Esophagus muscularis mucosa (tissue), 4 donors: ENCODE results near the gene SCAMP2.

Experiments used
- CTCF ChIP-seq, 3 experiments: fragments of 200-600 bp in 2 of 3; fragments of 450-650 bp in 1 of 3; sonication (generic) in 2 of 3; IDR thresholded peaks; one replicate each; pipeline ENCODE4 v1.5.1; 2017 to 2019; ENCODE audit warnings: antibody characterized with exemption in 3 of 3, mild to moderate bottlenecking in 2 of 3, moderate library complexity in 1 of 3
- EP300 ChIP-seq: sonication (generic); formaldehyde crosslinking; IDR thresholded peaks from one replicate; pipeline ENCODE4 v1.6.1; 2017; ENCODE audit warnings: antibody characterized with exemption
- POLR2A ChIP-seq: fragments of 450-650 bp; IDR thresholded peaks from one replicate; pipeline ENCODE4 v1.6.1; 2017; ENCODE audit warnings: antibody characterized with exemption, moderate library complexity, mild to moderate bottlenecking, low read depth

DNA sequence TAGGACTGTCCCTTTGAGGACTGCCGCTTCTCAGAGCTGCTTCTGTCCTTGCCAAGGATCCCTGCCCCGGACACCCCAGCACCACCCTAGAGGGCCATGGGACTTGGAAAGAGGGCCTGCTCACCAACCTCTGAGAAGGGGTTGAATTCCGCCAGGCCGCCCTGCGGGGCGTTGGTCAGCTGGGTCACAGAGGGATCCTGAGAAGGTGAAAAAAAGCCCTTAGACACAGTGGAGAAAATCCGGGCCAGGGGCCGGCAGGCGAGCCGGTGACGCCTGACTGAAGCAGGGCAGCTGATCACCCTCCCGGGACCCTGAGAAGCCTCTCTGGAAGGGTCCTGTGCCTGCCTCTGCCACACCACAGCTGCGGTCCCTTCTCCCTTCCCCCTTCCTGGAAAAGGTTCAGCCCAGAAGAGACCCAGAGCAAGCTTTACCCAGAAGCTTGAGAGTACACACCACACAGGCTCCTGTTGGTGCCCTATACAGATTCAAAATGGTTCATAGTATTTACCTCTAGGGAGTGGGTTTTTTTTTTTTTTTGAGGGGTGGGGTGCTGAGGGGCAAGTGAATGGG, 18.6 kb downstream of the SCAMP2 start:
- no peak for TF ChIP-seq CTCF (IDR thresholded peaks at IDR 0.05)
- TF ChIP-seq EP300, result no peak
- no peak for TF ChIP-seq POLR2A
